ENCODE measurements around the gene BBC3.
"Not testable (repeated sequence)": the region's sequence is repeated elsewhere in the genome, so short reads cannot be mapped to it uniquely, and the experiment has no call there.

Gene BBC3

GRCh38 chr19:47253016-47253415, 22.0 kb upstream of the BBC3 start:
- not testable (repeated sequence) for H3K9ac ChIP-seq (ENCODE audit: low read depth, low read length); H3K36me3 ChIP-seq (ENCODE audit: insufficient read depth, low read length); H3K4me1 ChIP-seq (ENCODE audit: insufficient read depth, low read length); H3K9me3 ChIP-seq (ENCODE audit: control insufficient read depth, insufficient read depth, low read length)

- peaks cover 2% of the 10 kb centered on the region; the same call in 1 of the 2 replicates for H3K4me1 ChIP-seq (ENCODE audit: insufficient read depth, low read length)
- no peaks in the 10 kb centered on the region for H3K36me3 ChIP-seq (ENCODE audit: insufficient read depth, low read length)
These were observed 16.4 kb upstream of the BBC3 start for GRCh38 chr19:47247308-47247990.

GRCh38 chr19:47243776-47244547, 13.0 kb upstream of the BBC3 start:
- H3K9ac ChIP-seq (ENCODE audit: low read depth, low read length), result peak overlapping the region; percentile 36
- H3K4me1 ChIP-seq (ENCODE audit: insufficient read depth, low read length), result peaks cover 15% of the 10 kb centered on the region; the same call in 1 of the 2 replicates
- H3K36me3 ChIP-seq (ENCODE audit: insufficient read depth, low read length), result no peaks in the 10 kb centered on the region
- no peaks in the 10 kb centered on the region for H3K9me3 ChIP-seq (ENCODE audit: control insufficient read depth, insufficient read depth, low read length)

More at GRCh38 chr19:47247308-47247990, 16.4 kb upstream of the BBC3 start:
- no peaks in the 10 kb centered on the region for H3K9me3 ChIP-seq (ENCODE audit: control insufficient read depth, insufficient read depth, low read length)
- H3K9ac ChIP-seq (ENCODE audit: low read depth, low read length), result no peak overlapping the region

GRCh38 chr19:47243364-47243775, 12.4 kb upstream of the BBC3 start:
- H3K9ac ChIP-seq (ENCODE audit: low read depth, low read length), result peak overlapping the region; percentile 36
- H3K36me3 ChIP-seq (ENCODE audit: insufficient read depth, low read length), result no peaks in the 10 kb centered on the region
- H3K4me1 ChIP-seq (ENCODE audit: insufficient read depth, low read length), result peaks cover 18% of the 10 kb centered on the region
- H3K9me3 ChIP-seq (ENCODE audit: control insufficient read depth, insufficient read depth, low read length), result no peaks in the 10 kb centered on the region

GRCh38 chr19:47241919-47242577, 11.0 kb upstream of the BBC3 start:
- Histone ChIP-seq H3K4me1 (ENCODE audit: insufficient read depth, low read length) (peaks cover 18% of the 10 kb centered on the region), H3K9ac (ENCODE audit: low read depth, low read length) (no peak overlapping the region), H3K36me3 (ENCODE audit: insufficient read depth, low read length) (no peaks in the 10 kb centered on the region), H3K9me3 (ENCODE audit: control insufficient read depth, insufficient read depth, low read length) (no peaks in the 10 kb centered on the region)

- no peaks in the 10 kb centered on the region for H3K9me3 ChIP-seq (ENCODE audit: control insufficient read depth, insufficient read depth, low read length)
- H3K4me1 ChIP-seq (ENCODE audit: insufficient read depth, low read length), result peaks cover 18% of the 10 kb centered on the region
- no peaks in the 10 kb centered on the region for H3K36me3 ChIP-seq (ENCODE audit: insufficient read depth, low read length)
- H3K9ac ChIP-seq (ENCODE audit: low read depth, low read length), result peak overlapping the region; percentile 39; the same call in 1 of the 2 replicates
These were observed 10.3 kb upstream of the BBC3 start for GRCh38 chr19:47240996-47241918.

- peaks cover 18% of the 10 kb centered on the region for H3K4me1 ChIP-seq (ENCODE audit: insufficient read depth, low read length)
- H3K36me3 ChIP-seq (ENCODE audit: insufficient read depth, low read length), result no peaks in the 10 kb centered on the region
- peak overlapping the region; percentile 39 for H3K9ac ChIP-seq (ENCODE audit: low read depth, low read length)
- H3K9me3 ChIP-seq (ENCODE audit: control insufficient read depth, insufficient read depth, low read length), result no peaks in the 10 kb centered on the region
These were observed 9.6 kb upstream of the BBC3 start for GRCh38 chr19:47240556-47240955.

- Histone ChIP-seq H3K4me1 (ENCODE audit: insufficient read depth, low read length) (peaks cover 17% of the 10 kb centered on the region), H3K9ac (ENCODE audit: low read depth, low read length) (peak overlapping the region; percentile 65; the same call in 1 of the 2 replicates), H3K36me3 (ENCODE audit: insufficient read depth, low read length) (no peaks in the 10 kb centered on the region), H3K9me3 (ENCODE audit: control insufficient read depth, insufficient read depth, low read length) (no peaks in the 10 kb centered on the region)
These were observed 8.8 kb upstream of the BBC3 start for GRCh38 chr19:47239610-47240296.

- H3K4me1 ChIP-seq (ENCODE audit: insufficient read depth, low read length), result peaks cover 16% of the 10 kb centered on the region
- no peaks in the 10 kb centered on the region for H3K36me3 ChIP-seq (ENCODE audit: insufficient read depth, low read length)
- no peaks in the 10 kb centered on the region for H3K9me3 ChIP-seq (ENCODE audit: control insufficient read depth, insufficient read depth, low read length)
- H3K9ac ChIP-seq (ENCODE audit: low read depth, low read length), result peak overlapping the region; percentile 65
These were observed 8.2 kb upstream of the BBC3 start for GRCh38 chr19:47239152-47239551.

- Histone ChIP-seq H3K9ac (ENCODE audit: low read depth, low read length) (no peak overlapping the region), H3K36me3 (ENCODE audit: insufficient read depth, low read length) (no peaks in the 10 kb centered on the region), H3K4me1 (ENCODE audit: insufficient read depth, low read length) (peaks cover 20% of the 10 kb centered on the region), H3K9me3 (ENCODE audit: control insufficient read depth, insufficient read depth, low read length) (no peaks in the 10 kb centered on the region)
These were observed 5.2 kb upstream of the BBC3 start for GRCh38 chr19:47236072-47236675.

GRCh38 chr19:47232422-47233211, 1.6 kb upstream of the BBC3 start:
- H3K9ac ChIP-seq (ENCODE audit: low read depth, low read length), result peak overlapping the region; percentile 24; the same call in 1 of the 2 replicates
- peaks cover 10% of the 10 kb centered on the region; the same call in 1 of the 2 replicates for H3K4me1 ChIP-seq (ENCODE audit: insufficient read depth, low read length)

GRCh38 chr19:47231215-47232054, 436 bp upstream of the BBC3 start:
- H3K9me3 ChIP-seq (ENCODE audit: control insufficient read depth, insufficient read depth, low read length), result no peaks in the 10 kb centered on the region
- H3K36me3 ChIP-seq (ENCODE audit: insufficient read depth, low read length), result no peaks in the 10 kb centered on the region
- H3K4me1 ChIP-seq (ENCODE audit: insufficient read depth, low read length), result peaks cover 10% of the 10 kb centered on the region; the same call in 1 of the 2 replicates
- peak overlapping the region; percentile 12 for H3K9ac ChIP-seq (ENCODE audit: low read depth, low read length)

More at GRCh38 chr19:47232422-47233211, 1.6 kb upstream of the BBC3 start:
- Histone ChIP-seq H3K36me3 (ENCODE audit: insufficient read depth, low read length) (no peaks in the 10 kb centered on the region), H3K9me3 (ENCODE audit: control insufficient read depth, insufficient read depth, low read length) (no peaks in the 10 kb centered on the region)
